Mucosa of stomach (tissue), 1 donor: Measurements from ENCODE around the gene DNAH1.

ENCODE experiments used
- H3K27me3 ChIP-seq: one replicate; pipeline ENCODE4 v1.7.0; 2013; ENCODE audit warnings: mild to moderate bottlenecking, low read length; ENCODE audit not compliant: control insufficient read depth, insufficient read depth
- H3K36me3 ChIP-seq: one replicate; pipeline ENCODE4 v1.7.0; 2013; ENCODE audit warnings: low read length; ENCODE audit not compliant: control insufficient read depth, insufficient read depth
- H3K4me1 ChIP-seq: one replicate; pipeline ENCODE4 v1.7.0; 2013; ENCODE audit warnings: mild to moderate bottlenecking, low read length; ENCODE audit not compliant: control insufficient read depth, insufficient read depth
- H3K4me3 ChIP-seq: one replicate; pipeline ENCODE4 v1.7.0; 2013; ENCODE audit warnings: low read length
- H3K9ac ChIP-seq: one replicate; pipeline ENCODE4 v1.7.0; 2013; ENCODE audit warnings: mild to moderate bottlenecking, low read length, moderate library complexity
- H3K9me3 ChIP-seq: one replicate; pipeline ENCODE4 v1.7.0; 2013; ENCODE audit warnings: mild to moderate bottlenecking, low read length, moderate library complexity; ENCODE audit not compliant: control insufficient read depth
- donor health status: Pancreatic carcinoma.

Gene DNAH1

DNA sequence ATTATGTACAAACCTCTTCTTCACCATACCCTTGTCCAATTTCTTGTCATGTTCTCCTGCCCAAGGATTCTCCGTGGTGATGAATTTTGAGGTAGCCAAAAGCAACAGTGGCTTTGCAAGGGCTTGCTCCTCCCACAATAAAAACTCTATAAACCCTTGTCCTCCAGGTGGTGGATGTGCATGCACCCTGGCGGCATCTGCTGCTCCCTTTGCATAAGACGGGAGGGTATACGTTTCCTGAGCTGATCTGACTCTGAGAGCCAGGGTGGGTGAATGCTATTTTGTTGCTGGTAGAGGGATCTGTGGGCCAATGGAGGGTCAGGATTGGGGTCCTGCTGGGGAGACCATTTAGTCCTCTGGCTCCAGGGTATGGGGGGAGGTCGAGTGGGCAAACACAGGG, 5.4 kb downstream of the DNAH1 start:
- Histone ChIP-seq H3K36me3 (no peaks in the 10 kb centered on the region), H3K27me3 (no peaks in the 10 kb centered on the region), H3K9ac (no peak overlapping the region), H3K4me1 (peaks cover 17% of the 10 kb centered on the region), H3K4me3 (no peak overlapping the region), H3K9me3 (no peaks in the 10 kb centered on the region)

DNA sequence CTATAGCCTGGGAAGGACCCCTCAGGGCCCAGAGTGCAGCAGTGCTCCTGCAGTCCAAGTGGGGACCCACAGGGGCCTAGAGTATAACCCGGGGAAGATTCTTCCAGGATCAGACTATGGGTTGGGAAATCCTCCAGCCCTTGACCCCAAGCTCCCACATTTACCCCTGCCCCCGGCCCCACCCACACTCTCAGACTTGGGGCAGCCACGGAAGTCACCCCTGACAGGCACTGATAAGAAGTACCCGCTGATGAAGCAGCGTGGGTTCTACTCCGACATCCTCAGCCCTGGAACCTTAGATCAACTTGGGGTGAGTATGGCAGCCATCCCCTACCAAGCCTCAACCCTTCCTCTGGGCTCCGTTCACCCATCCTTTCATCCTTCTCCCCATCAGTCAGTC, 6.3 kb downstream of the DNAH1 start:
- Histone ChIP-seq H3K36me3 (no peaks in the 10 kb centered on the region), H3K9me3 (no peaks in the 10 kb centered on the region), H3K27me3 (no peaks in the 10 kb centered on the region), H3K4me1 (peaks cover 13% of the 10 kb centered on the region), H3K9ac (no peak overlapping the region), H3K4me3 (no peak overlapping the region)

GRCh38 chr3:52323526-52324295, 7.6 kb downstream of the DNAH1 start:
- Histone ChIP-seq H3K36me3 (no peaks in the 10 kb centered on the region), H3K27me3 (no peaks in the 10 kb centered on the region), H3K4me1 (peaks cover 2% of the 10 kb centered on the region), H3K9me3 (no peaks in the 10 kb centered on the region), H3K4me3 (no peak overlapping the region), H3K9ac (no peak overlapping the region)

DNA sequence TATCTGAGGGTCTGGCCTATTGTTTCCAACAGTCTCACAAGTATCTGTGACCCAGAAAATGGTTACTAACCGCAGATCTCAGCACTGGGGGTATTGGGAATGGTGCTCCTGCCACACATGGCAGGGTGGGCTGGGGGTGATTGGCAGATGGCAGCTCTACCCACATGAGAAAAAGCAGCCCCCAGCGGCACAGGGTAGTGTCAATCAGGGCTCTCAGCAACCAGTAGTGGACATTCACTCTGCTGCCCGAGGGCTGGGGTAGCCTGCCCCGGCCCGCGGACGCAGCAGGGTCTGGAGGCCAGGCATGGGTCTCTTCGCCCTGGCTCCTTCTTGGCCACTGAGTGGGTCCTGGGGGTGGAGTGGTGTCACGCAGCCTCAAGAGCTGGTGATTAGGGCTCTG, 8.6 kb downstream of the DNAH1 start:
- no peak overlapping the region for H3K9ac ChIP-seq

GRCh38 chr3:52325686-52326085, 9.6 kb downstream of the DNAH1 start:
- H3K9ac ChIP-seq, result no peak overlapping the region
- H3K4me3 ChIP-seq, result no peak overlapping the region
- no peaks in the 10 kb centered on the region for H3K27me3 ChIP-seq
- no peaks in the 10 kb centered on the region for H3K36me3 ChIP-seq
- H3K9me3 ChIP-seq, result no peaks in the 10 kb centered on the region
- H3K4me1 ChIP-seq, result no peaks in the 10 kb centered on the region

More for the DNA sequence above, 8.6 kb downstream of the DNAH1 start:
- no peaks in the 10 kb centered on the region for H3K36me3 ChIP-seq
- H3K4me1 ChIP-seq, result no peaks in the 10 kb centered on the region
- H3K27me3 ChIP-seq, result no peaks in the 10 kb centered on the region
- H3K9me3 ChIP-seq, result no peaks in the 10 kb centered on the region
- no peak overlapping the region for H3K4me3 ChIP-seq

DNA sequence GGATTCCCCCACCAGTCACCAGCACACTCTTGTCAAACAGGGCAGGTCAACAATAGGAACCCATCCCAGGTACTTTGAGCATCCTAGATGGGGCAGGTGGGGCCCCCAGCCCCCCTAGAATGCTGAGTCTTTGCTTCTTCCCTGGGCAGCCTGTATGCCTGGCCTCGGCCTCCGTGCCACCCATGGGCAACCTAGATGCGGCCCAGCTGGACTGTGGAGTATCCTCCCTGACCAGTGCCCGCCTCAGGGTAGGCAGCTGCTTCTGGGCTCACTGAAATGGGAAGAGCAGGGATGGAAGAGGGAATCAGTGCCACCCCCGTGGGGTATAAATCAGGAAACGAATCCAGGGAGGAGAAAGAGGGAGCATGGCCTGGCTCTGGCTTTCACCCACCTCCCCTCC, 10.9 kb downstream of the DNAH1 start:
- Histone ChIP-seq H3K36me3 (no peaks in the 10 kb centered on the region), H3K4me1 (no peaks in the 10 kb centered on the region), H3K9me3 (no peaks in the 10 kb centered on the region), H3K9ac (no peak overlapping the region), H3K27me3 (no peaks in the 10 kb centered on the region), H3K4me3 (no peak overlapping the region)

DNA sequence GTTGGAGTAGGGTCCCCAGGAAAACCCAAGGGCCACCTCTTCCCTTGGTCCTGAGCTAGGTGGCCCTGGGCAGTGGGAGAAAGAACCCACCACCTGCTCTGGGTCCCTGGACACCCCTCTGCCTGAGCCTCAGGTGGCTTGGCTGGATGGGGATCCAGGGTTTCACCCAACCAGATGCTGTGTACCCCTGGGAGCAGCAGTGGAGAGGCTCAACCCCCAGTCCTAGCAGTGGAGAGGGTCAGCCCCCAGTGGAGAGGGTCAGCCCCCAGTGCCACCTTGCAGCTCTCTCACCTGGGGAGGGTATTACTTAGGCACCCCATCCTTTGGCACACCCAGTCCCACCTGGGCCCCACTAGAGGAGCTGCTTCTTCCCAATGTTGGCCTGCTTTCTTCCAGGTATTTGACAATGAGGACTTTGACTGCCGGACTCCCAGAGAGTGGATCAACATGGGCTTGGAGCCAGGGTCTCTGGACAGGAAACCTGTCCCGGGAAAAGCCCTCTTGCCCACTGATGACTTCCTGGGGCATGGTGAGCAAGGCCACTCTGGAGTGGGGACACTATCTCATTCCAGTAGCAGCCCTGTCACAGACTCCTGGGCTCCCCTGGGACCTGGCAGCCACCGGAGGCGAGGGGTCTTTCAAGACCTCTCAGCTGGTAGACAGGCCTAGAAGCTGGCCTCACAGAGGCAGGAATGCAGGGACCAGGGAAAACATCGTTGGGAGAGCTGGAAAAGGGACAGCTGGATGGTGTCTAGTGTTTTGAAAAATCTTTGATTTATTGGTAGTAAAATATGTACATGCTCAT, 11.6 kb downstream of the DNAH1 start:
- H3K36me3 ChIP-seq, result no peaks in the 10 kb centered on the region

GRCh38 chr3:52328536-52329080, 12.5 kb downstream of the DNAH1 start:
- H3K27me3 ChIP-seq, result no peaks in the 10 kb centered on the region
- H3K9ac ChIP-seq, result no peak overlapping the region
- no peaks in the 10 kb centered on the region for H3K36me3 ChIP-seq

More for the DNA sequence above, 11.6 kb downstream of the DNAH1 start:
- H3K9me3 ChIP-seq, result no peaks in the 10 kb centered on the region
- H3K9ac ChIP-seq, result no peak overlapping the region
- no peak overlapping the region for H3K4me3 ChIP-seq
- no peaks in the 10 kb centered on the region for H3K27me3 ChIP-seq
- H3K4me1 ChIP-seq, result no peaks in the 10 kb centered on the region

GRCh38 chr3:52330194-52330805, 14.2 kb downstream of the DNAH1 start:
- no peaks in the 10 kb centered on the region for H3K9me3 ChIP-seq
- H3K9ac ChIP-seq, result no peak overlapping the region
- no peak overlapping the region for H3K4me3 ChIP-seq
- no peaks in the 10 kb centered on the region for H3K4me1 ChIP-seq
- H3K27me3 ChIP-seq, result no peaks in the 10 kb centered on the region
- no peaks in the 10 kb centered on the region for H3K36me3 ChIP-seq

More at GRCh38 chr3:52328536-52329080, 12.5 kb downstream of the DNAH1 start:
- no peak overlapping the region for H3K4me3 ChIP-seq
- H3K9me3 ChIP-seq, result no peaks in the 10 kb centered on the region
- no peaks in the 10 kb centered on the region for H3K4me1 ChIP-seq

GRCh38 chr3:52331091-52331490, 15.0 kb downstream of the DNAH1 start:
- no peaks in the 10 kb centered on the region for H3K36me3 ChIP-seq
- no peaks in the 10 kb centered on the region for H3K27me3 ChIP-seq
- no peak overlapping the region for H3K9ac ChIP-seq
- H3K4me3 ChIP-seq, result no peak overlapping the region
- H3K9me3 ChIP-seq, result no peaks in the 10 kb centered on the region
- no peaks in the 10 kb centered on the region for H3K4me1 ChIP-seq

DNA sequence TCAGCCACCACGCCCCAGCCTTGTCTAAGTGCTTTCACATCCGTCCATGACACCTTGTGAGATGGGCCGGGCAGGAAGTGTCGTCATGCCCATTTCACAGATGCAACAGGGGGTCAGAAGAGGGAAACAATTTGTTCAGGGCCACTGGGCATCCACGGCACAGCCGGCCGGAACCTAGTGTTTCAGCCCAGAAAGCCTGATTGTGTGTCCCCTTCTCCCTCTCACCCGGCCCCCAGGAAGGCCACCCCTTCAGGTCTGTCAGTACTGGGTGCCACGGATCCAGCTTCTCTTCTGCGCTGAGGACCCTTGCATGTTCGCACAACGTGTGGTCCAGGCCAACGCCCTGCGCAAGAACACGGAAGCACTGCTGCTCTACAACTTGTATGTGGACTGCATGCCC, 15.8 kb downstream of the DNAH1 start:
- Histone ChIP-seq H3K9me3 (no peaks in the 10 kb centered on the region), H3K27me3 (no peaks in the 10 kb centered on the region), H3K9ac (no peak overlapping the region), H3K4me1 (no peaks in the 10 kb centered on the region), H3K4me3 (no peak overlapping the region), H3K36me3 (no peaks in the 10 kb centered on the region)
